Stomach (tissue), 9 donors: ENCODE results near the gene ROCK2. TPM values are rescaled to one million over a fixed set of nuclear protein-coding genes. Genes with fewer than 3 reads are reported as not detected.

Experiments used
- DNase-seq, 2 donors: peaks; one replicate each; pipeline versions ENCODE4 v3.0.0 to v3.0.0-alpha.2; 2013 to 2019
- H3K27ac ChIP-seq, 5 donors: fragments of 200-600 bp in 4 of 5; sonication (generic) in 4 of 5; one replicate each; pipeline ENCODE4 v1.5.1; 2013 to 2019; ENCODE audit warnings: mild to moderate bottlenecking in 1 of 5, moderate library complexity in 1 of 5
- H3K27me3 ChIP-seq, 3 donors: fragments of 200-600 bp; sonication (generic); one replicate each; pipeline ENCODE4 v1.5.1; 2017 to 2019; ENCODE audit warnings: mixed run types in 1 of 3
- H3K36me3 ChIP-seq, 4 donors: fragments of 200-600 bp; sonication (generic); 1 replicate in 3 of 4; 2 replicates in 1 of 4; pipeline ENCODE4 v1.5.1; 2016 to 2019
- H3K4me1 ChIP-seq, 4 donors: fragments of 200-600 bp; sonication (generic); one replicate each; pipeline ENCODE4 v1.5.1; 2016 to 2019
- H3K4me3 ChIP-seq, 4 donors: fragments of 200-600 bp; sonication (generic) in 3 of 4; one replicate each; pipeline ENCODE4 v1.5.1; 2016 to 2019; ENCODE audit warnings: mild to moderate bottlenecking in 1 of 4
- H3K9me3 ChIP-seq, 4 donors: fragments of 200-600 bp; sonication (generic); one replicate each; pipeline ENCODE4 v1.5.1; 2016 to 2019
- EP300 ChIP-seq: sonication (generic); formaldehyde crosslinking; IDR thresholded peaks from one replicate; pipeline ENCODE4 v1.6.1; 2017; ENCODE audit warnings: antibody characterized with exemption
- POLR2A ChIP-seq, 4 donors: fragments of 450-650 bp; IDR thresholded peaks; one replicate each; pipeline ENCODE4 v1.6.1; 2016; ENCODE audit warnings: antibody characterized with exemption in 4 of 4, control low read depth in 2 of 4, mild to moderate bottlenecking in 1 of 4, moderate library complexity in 1 of 4
- POLR2AphosphoS5 ChIP-seq, 3 donors: sonication (generic); formaldehyde crosslinking; IDR thresholded peaks; one replicate each; pipeline ENCODE4 v1.6.1; 2016; ENCODE audit warnings: antibody characterized with exemption in 3 of 3
- WGBS, 5 donors: extraction: QIAGEN DNeasy Blood & Tissue Kit in 3 of 5; methylation state at CpG; one replicate each; pipeline versions ENCODE4 v1.1.5 to v1.1.7; 2013 to 2018; 5-methylcytosine and 5-hydroxymethylcytosine counted together
- intact Hi-C: fragments of 100-400 bp; cut with DNase I; formaldehyde crosslinking; loops from one replicate; pipeline ENCODE4 v1.15.1; 2023; ENCODE audit warnings: low total_unique reads
- polyA plus RNA-seq, 3 donors: library from polyadenylated mRNA; stranded (reverse); fragments of 200-250 nt; gene quantifications; one replicate each; pipeline ENCODE4 v1.2.3, GENCODE V29; 2013
- total RNA-seq, 5 donors: library from RNA; depleted of rRNA; stranded (reverse); fragments of >200 nt; gene quantifications; one replicate each; pipeline versions ENCODE4 v1.1.0 to v1.2.3, GENCODE V29; 2014 to 2016
- TF ChIP-seq, protein P1 (sequence below), 7 experiments: fragments of 450-650 bp in 4 of 7; fragments of 200-600 bp in 3 of 7; sonication (generic) in 3 of 7; IDR thresholded peaks; one replicate each; pipeline ENCODE4 v1.5.1; 2016 to 2019; ENCODE audit warnings: antibody characterized with exemption in 7 of 7, control low read depth in 2 of 7, mild to moderate bottlenecking in 1 of 7
- donor health status: healthy with polysubstance abuse.
- donor health status: Bipolar disorder and iron deficiency.
- donor health status: healthy.

ROCK2 gene
- total and polyA plus RNA-seq, 8 donors: 5.6 to 113 (median 35.9) TPM

DNA sequence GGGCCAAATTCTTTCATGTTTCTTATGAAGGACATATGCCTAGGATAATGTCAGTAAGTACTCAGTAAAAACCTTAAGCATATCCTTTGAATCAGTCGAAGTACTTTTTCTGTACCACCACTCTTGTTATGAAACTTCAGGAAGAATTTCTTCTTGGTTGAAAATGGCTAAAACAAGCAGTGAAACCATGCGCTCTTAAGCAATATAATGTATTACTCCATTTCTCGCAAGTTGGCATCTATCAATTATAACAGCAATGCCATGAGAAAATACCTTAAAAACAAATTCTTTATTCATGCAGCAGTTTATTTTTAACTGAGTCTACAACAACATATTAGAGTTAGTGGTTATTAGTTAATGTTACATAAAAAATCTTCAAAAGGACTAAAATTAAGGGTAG lies 148.2 kb downstream of the ROCK2 start:
- Histone ChIP-seq H3K4me3 (no peak overlapping the region), H3K9me3 (no peaks in the 10 kb centered on the region), H3K36me3 (peaks cover 40 to 98% (median 95%) of the 10 kb centered on the region in 4 donors), H3K27ac (no peak overlapping the region), H3K4me1 (no peaks in the 10 kb centered on the region), H3K27me3 (no peaks in the 10 kb centered on the region)
- DNase-seq: no peak
- WGBS, 5 donors: 91 to 95% (median 93%) methylated on average over 3 of the region's 3 CpGs
- TF ChIP-seq EP300 (no peak), POLR2A (IDR thresholded peaks at IDR 0.05) (no peak), POLR2AphosphoS5 (IDR thresholded peaks at IDR 0.05) (no peak)
- TF ChIP-seq, protein P1, sequence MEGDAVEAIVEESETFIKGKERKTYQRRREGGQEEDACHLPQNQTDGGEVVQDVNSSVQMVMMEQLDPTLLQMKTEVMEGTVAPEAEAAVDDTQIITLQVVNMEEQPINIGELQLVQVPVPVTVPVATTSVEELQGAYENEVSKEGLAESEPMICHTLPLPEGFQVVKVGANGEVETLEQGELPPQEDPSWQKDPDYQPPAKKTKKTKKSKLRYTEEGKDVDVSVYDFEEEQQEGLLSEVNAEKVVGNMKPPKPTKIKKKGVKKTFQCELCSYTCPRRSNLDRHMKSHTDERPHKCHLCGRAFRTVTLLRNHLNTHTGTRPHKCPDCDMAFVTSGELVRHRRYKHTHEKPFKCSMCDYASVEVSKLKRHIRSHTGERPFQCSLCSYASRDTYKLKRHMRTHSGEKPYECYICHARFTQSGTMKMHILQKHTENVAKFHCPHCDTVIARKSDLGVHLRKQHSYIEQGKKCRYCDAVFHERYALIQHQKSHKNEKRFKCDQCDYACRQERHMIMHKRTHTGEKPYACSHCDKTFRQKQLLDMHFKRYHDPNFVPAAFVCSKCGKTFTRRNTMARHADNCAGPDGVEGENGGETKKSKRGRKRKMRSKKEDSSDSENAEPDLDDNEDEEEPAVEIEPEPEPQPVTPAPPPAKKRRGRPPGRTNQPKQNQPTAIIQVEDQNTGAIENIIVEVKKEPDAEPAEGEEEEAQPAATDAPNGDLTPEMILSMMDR (IDR thresholded peaks at IDR 0.05): no peak
- intact Hi-C loops: no loop called here

DNA sequence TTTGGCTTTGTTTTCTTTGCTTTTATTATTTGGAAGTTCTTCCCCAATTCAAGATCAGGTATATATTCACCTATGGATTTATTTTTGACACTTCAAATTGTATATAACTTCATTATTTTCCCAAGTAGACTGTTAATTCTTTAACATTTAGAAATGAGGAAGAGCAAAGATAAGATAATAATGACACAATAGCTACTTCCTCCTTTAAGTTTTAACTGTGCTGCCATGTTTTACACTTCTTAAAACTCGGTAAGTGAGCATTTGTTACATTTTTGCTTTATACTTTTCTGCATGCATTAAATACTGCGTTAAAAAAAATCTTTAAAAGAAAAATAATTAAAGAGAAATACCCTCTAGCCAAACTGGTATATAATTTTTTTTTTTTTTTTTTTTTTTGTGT lies 156.7 kb downstream of the ROCK2 start:
- no peak for DNase-seq
- no peak overlapping the region for H3K27ac ChIP-seq
- H3K4me3 ChIP-seq: no peak overlapping the region
- H3K36me3 ChIP-seq: peaks cover 15 to 70% (median 65%) of the 10 kb centered on the region in 4 donors
- no peaks in the 10 kb centered on the region for H3K27me3 ChIP-seq
- 89 to 97% (median 93%) methylated on average over 2 of the region's 2 CpGs for WGBS, 5 donors
- H3K9me3 ChIP-seq: no peaks in the 10 kb centered on the region
- intact Hi-C loops: no loop called here
- TF ChIP-seq EP300 (no peak), POLR2A (IDR thresholded peaks at IDR 0.05) (no peak), POLR2AphosphoS5 (IDR thresholded peaks at IDR 0.05) (no peak)
- TF ChIP-seq, protein P1 (IDR thresholded peaks at IDR 0.05): no peak
- H3K4me1 ChIP-seq: no peaks in the 10 kb centered on the region

DNA sequence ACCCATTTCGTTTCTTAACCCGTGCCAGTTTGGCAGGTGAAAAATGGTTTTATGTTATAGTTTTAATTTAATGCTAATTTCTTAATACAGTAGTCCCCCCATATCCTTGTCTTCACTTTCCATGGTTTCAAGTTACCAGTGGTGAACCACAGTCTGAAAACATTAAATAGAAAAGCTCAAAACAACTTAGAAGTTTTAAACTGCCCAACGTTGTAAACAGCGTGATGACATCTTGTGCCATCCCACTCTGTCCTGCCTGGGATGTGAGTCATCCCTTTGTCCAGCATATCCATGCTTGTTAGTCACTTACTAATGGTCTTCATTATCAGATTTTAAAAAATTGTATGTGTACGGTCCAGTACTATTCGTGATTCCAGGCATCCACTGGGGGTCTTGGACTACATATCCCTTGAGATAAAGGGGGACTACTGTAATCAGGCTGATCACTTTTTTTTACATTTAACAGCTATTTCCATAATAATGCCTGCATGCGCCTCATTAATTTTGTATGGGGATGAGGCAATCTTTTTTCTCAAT lies 157.3 kb downstream of the ROCK2 start:
- DNase-seq: no peak
- H3K36me3 ChIP-seq: peaks cover 14 to 70% (median 65%) of the 10 kb centered on the region in 4 donors
- no peak overlapping the region for H3K27ac ChIP-seq
- H3K4me3 ChIP-seq: no peak overlapping the region
- H3K4me1 ChIP-seq: no peaks in the 10 kb centered on the region
- no peaks in the 10 kb centered on the region for H3K27me3 ChIP-seq
- TF ChIP-seq EP300 (no peak), POLR2A (IDR thresholded peaks at IDR 0.05) (no peak), POLR2AphosphoS5 (IDR thresholded peaks at IDR 0.05) (no peak)
- TF ChIP-seq, protein P1 (IDR thresholded peaks at IDR 0.05): no peak
- 84 to 91% (median 89%) methylated on average over 7 of the region's 7 CpGs for WGBS, 5 donors
- intact Hi-C loops: no loop called here
- H3K9me3 ChIP-seq: no peaks in the 10 kb centered on the region

DNA sequence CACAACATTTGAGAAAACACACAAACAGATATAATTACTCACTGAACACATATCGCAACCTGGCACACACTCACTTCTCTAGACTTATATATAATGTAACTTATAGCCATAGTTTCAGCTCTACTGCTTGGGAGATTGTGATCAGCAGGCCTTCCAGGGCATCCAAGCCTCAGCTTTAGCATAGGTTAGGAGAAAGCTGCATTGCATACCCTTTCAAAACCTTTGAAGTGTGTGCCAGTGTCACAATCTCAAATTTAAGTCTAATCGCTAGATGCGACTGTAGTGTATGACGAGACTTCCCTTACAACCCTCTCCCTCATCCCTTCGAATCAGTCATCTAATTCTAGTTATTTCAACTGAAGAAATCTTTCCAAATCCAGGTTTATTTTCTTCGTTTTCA lies 158.3 kb downstream of the ROCK2 start:
- peaks cover 4 to 70% (median 64%) of the 10 kb centered on the region in 4 donors for H3K36me3 ChIP-seq

More for the DNA sequence above, 158.3 kb downstream of the ROCK2 start:
- intact Hi-C loops: no loop called here
- DNase-seq: no peak
- no peak overlapping the region for H3K27ac ChIP-seq
- TF ChIP-seq POLR2A (IDR thresholded peaks at IDR 0.05) (no peak), POLR2AphosphoS5 (IDR thresholded peaks at IDR 0.05) (no peak), EP300 (no peak)
- TF ChIP-seq, protein P1 (IDR thresholded peaks at IDR 0.05): no peak
- 94 to 96% (median 95%) methylated on average over 6 of the region's 6 CpGs for WGBS, 5 donors
- H3K9me3 ChIP-seq: no peaks in the 10 kb centered on the region
- H3K4me1 ChIP-seq: no peaks in the 10 kb centered on the region
- H3K27me3 ChIP-seq: no peaks in the 10 kb centered on the region
- H3K4me3 ChIP-seq: no peak overlapping the region
